GM12878 (cell line): Measurements from ENCODE around the gene FBXL7.

Source experiments
- ATF2 ChIP-seq: IDR thresholded peaks from 2 replicates; pipeline ENCODE4 v1.6.1; 2012; ENCODE audit warnings: low read length, inconsistent platforms
- CHD4 ChIP-seq: fragments of 200-600 bp; sonication (generic); IDR thresholded peaks from 2 replicates; pipeline ENCODE4 v1.6.1; 2016; ENCODE audit warnings: mild to moderate bottlenecking
- CTCF ChIP-seq, 3 experiments: IDR thresholded peaks in 2 of 3; conservative IDR thresholded peaks in 1 of 3; 2 replicates each; pipeline ENCODE4 v1.5.1; 2011; ENCODE audit warnings: low read depth in 3 of 3, low read length in 3 of 3, mild to moderate bottlenecking in 3 of 3, control low read depth in 2 of 3, moderate library complexity in 2 of 3, inconsistent platforms in 1 of 3, mixed read lengths in 1 of 3; ENCODE audit not compliant: control insufficient read depth in 2 of 3, insufficient read depth in 1 of 3; ENCODE audit errors: extremely low read depth in 1 of 3
- NRF1 ChIP-seq: conservative IDR thresholded peaks from 2 replicates; pipeline ENCODE4 v1.6.1; 2011; ENCODE audit warnings: mild to moderate bottlenecking, low read depth, low read length, improper control_type of control experiment
- RAD21 ChIP-seq: IDR thresholded peaks from 2 replicates; pipeline ENCODE4 v1.6.1; 2011; ENCODE audit warnings: mild to moderate bottlenecking, low read depth, low read length, moderate library complexity; ENCODE audit not compliant: insufficient read depth

- TF ChIP-seq RAD21: no peak
- TF ChIP-seq NRF1: no peak
- no peak for TF ChIP-seq CHD4
- TF ChIP-seq ATF2: no peak
- TF ChIP-seq CTCF (IDR thresholded peaks at IDR 0.05 in 2 of 3, conservative IDR thresholded peaks at IDR 0.05 in 1 of 3; ENCODE audit: control insufficient read depth in 2 of 3, extremely low read depth in 1 of 3, insufficient read depth in 1 of 3, low read depth in 3 of 3, low read length in 3 of 3): no peak
Observed at GRCh38 chr5:15604986-15605385, 105.0 kb downstream of the FBXL7 start.
